Tibial nerve (tissue), 4 donors: ENCODE results near the gene DENND2D. TPM values are rescaled to one million over a fixed set of nuclear protein-coding genes. Genes with fewer than 3 reads are reported as not detected.

ENCODE experiments used
- DNase-seq, 2 donors: peaks; one replicate each; pipeline ENCODE4 v3.0.0-alpha.2; 2019; ENCODE audit warnings: low spot score in 2 of 2
- H3K27ac ChIP-seq, 4 donors: fragments of 200-600 bp; sonication (generic) in 3 of 4; one replicate each; pipeline ENCODE4 v1.5.1; 2017 to 2019; ENCODE audit warnings: mild to moderate bottlenecking in 1 of 4
- H3K27me3 ChIP-seq, 2 donors: fragments of 200-600 bp; sonication (generic) in 1 of 2; one replicate each; pipeline versions ENCODE4 v1.5.1 to v1.6.0; 2017 to 2019
- H3K36me3 ChIP-seq, 3 donors: fragments of 200-600 bp; sonication (generic); one replicate each; pipeline ENCODE4 v1.5.1; 2018 to 2019
- H3K4me1 ChIP-seq, 4 donors: fragments of 200-600 bp; sonication (generic) in 3 of 4; one replicate each; pipeline ENCODE4 v1.5.1; 2017 to 2019
- H3K4me3 ChIP-seq, 4 donors: fragments of 200-600 bp; sonication (generic) in 3 of 4; one replicate each; pipeline ENCODE4 v1.5.1; 2017 to 2019; ENCODE audit warnings: mild to moderate bottlenecking in 1 of 4, moderate library complexity in 1 of 4
- H3K9me3 ChIP-seq, 4 donors: fragments of 200-600 bp; sonication (generic) in 3 of 4; one replicate each; pipeline ENCODE4 v1.5.1; 2017 to 2019
- EP300 ChIP-seq, 2 donors: sonication (generic); formaldehyde crosslinking; IDR thresholded peaks; one replicate each; pipeline ENCODE4 v1.6.1; 2017; ENCODE audit warnings: antibody characterized with exemption in 2 of 2, mild to moderate bottlenecking in 1 of 2
- POLR2A ChIP-seq, 2 donors: fragments of 450-650 bp; IDR thresholded peaks; one replicate each; pipeline ENCODE4 v1.6.1; 2017; ENCODE audit warnings: antibody characterized with exemption in 2 of 2, mild to moderate bottlenecking in 2 of 2, moderate library complexity in 2 of 2
- WGBS, 2 donors: methylation state at CpG; one replicate each; pipeline ENCODE4 v1.1.5; 2018; 5-methylcytosine and 5-hydroxymethylcytosine counted together
- total RNA-seq, 4 donors: library from RNA; depleted of rRNA; stranded (reverse); fragments of >200 nt; gene quantifications; one replicate each; pipeline ENCODE4 v1.1.0, GENCODE V29; 2016
- TF ChIP-seq, protein P1 (sequence below), 5 experiments: fragments of 200-600 bp in 3 of 5; fragments of 450-650 bp in 2 of 5; sonication (generic) in 3 of 5; IDR thresholded peaks; one replicate each; pipeline ENCODE4 v1.5.1; 2016 to 2019; ENCODE audit warnings: antibody characterized with exemption in 5 of 5, mild to moderate bottlenecking in 3 of 5, moderate library complexity in 2 of 5

Gene DENND2D
- total RNA-seq, 4 donors from 2014 or later: 4.8 to 21.6 (median 8.2) TPM

DNA sequence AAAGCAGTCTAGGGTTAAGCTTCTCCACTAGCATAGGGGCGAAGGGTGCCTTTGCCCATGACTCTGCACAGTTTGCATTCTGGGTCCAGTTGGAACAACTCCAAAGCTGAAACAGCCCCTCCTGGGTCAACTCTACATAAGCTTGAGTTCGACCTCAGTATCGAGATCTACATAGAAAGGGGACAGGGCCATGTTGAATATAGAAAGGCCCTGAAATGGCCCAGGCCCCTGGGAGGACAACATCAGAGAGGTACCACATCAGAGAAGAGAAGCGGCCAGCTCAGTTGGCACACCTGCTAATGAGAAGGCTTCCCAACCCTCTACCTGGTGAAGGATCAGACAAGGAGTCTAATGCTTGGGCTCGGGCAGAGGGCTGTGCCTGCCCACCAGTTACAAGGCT lies 1.6 kb downstream of the DENND2D start:
- H3K4me3 ChIP-seq: peak overlapping the region in 2 of 4 donors; percentile 28 to 29
- 77 to 89% methylated on average over 5 of the region's 5 CpGs for WGBS, 2 donors

DNA sequence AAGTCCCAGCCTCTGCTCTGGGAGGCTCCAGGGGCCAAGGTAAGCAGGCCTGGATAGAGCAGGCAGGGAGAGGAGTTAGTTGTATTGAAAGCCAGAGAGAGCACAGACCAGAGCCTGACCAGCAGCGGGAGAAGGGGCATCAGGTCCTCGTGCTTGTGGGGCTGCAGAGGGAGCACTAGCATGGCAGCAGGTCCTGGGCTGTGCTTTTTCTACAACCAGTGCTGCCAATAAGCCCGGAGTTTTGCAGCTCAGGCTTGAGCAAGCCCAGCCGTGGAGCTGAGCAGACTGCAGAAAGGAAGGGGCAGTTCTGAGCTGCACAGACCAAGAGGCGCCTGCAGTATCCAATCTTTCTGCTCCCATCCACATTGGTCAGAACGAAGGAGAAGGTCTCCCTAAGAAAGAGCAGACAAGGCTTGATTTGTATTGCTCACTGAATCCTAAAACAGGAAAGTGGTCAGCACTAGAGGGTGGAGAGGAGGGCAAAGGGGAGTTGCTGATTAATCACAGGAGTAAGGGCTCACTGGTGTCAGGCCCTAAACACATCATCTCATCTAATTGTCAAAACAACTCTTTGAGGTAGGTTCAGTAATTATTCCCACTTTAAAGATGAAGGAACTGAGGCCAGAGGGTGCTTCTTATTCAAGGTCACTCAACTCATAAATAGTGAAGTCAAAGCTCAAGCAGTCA lies 2.7 kb downstream of the DENND2D start:
- no peaks in the 10 kb centered on the region for H3K27me3 ChIP-seq
- no peaks in the 10 kb centered on the region for H3K9me3 ChIP-seq
- no peaks in the 10 kb centered on the region for H3K36me3 ChIP-seq
- TF ChIP-seq, protein P1, sequence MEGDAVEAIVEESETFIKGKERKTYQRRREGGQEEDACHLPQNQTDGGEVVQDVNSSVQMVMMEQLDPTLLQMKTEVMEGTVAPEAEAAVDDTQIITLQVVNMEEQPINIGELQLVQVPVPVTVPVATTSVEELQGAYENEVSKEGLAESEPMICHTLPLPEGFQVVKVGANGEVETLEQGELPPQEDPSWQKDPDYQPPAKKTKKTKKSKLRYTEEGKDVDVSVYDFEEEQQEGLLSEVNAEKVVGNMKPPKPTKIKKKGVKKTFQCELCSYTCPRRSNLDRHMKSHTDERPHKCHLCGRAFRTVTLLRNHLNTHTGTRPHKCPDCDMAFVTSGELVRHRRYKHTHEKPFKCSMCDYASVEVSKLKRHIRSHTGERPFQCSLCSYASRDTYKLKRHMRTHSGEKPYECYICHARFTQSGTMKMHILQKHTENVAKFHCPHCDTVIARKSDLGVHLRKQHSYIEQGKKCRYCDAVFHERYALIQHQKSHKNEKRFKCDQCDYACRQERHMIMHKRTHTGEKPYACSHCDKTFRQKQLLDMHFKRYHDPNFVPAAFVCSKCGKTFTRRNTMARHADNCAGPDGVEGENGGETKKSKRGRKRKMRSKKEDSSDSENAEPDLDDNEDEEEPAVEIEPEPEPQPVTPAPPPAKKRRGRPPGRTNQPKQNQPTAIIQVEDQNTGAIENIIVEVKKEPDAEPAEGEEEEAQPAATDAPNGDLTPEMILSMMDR (IDR thresholded peaks at IDR 0.05): no peak
- TF ChIP-seq POLR2A (IDR thresholded peaks at IDR 0.05): no peak
- H3K4me3 ChIP-seq: peak overlapping the region in 2 of 4 donors; percentile 28 to 29
- no peak overlapping the region for H3K27ac ChIP-seq
- 71 to 78% methylated on average over 6 of the region's 6 CpGs for WGBS, 2 donors
- DNase-seq: no peak
- H3K4me1 ChIP-seq: peaks cover 0 to 44% (median 22%) of the 10 kb centered on the region in 4 donors

More for the DNA sequence above, 1.6 kb downstream of the DENND2D start:
- Histone ChIP-seq H3K9me3 (no peaks in the 10 kb centered on the region), H3K27me3 (no peaks in the 10 kb centered on the region), H3K4me1 (peaks cover 0 to 43% (median 23%) of the 10 kb centered on the region in 4 donors), H3K36me3 (no peaks in the 10 kb centered on the region), H3K27ac (peak overlapping the region in 1 of 4 donors; percentile 73)
- no peak for TF ChIP-seq EP300 (IDR thresholded peaks at IDR 0.05)
- TF ChIP-seq, protein P1 (IDR thresholded peaks at IDR 0.05): no peak
- no peak for TF ChIP-seq POLR2A (IDR thresholded peaks at IDR 0.05)
- no peak for DNase-seq

DNA sequence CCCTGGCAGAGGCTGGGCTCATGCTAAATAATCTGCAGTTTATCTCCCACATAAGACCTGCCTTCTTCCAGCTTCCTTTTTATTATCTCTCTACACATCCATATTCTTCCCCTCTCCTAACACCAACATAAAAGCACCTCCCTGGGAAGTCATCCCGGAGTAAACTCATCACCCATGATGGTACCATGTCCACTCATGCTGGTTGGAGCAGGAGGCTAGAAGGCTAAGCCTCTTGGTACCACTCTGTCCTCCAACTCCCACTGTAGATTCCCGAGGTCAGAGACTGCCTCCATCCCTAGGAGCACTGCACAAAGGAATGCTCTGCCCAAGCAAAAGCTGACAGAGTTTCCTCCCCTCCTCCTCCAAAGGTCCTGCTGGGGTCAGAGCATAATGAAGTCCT lies 4.2 kb downstream of the DENND2D start:
- Histone ChIP-seq H3K27me3 (no peaks in the 10 kb centered on the region), H3K36me3 (no peaks in the 10 kb centered on the region), H3K4me3 (no peak overlapping the region), H3K27ac (no peak overlapping the region), H3K9me3 (no peaks in the 10 kb centered on the region), H3K4me1 (peaks cover 0 to 50% (median 27%) of the 10 kb centered on the region in 4 donors)
- no peak for DNase-seq
- TF ChIP-seq EP300 (IDR thresholded peaks at IDR 0.05): no peak
- TF ChIP-seq POLR2A (IDR thresholded peaks at IDR 0.05): no peak
- TF ChIP-seq, protein P1 (IDR thresholded peaks at IDR 0.05): no peak
- 64 to 76% methylated on average over 2 of the region's 2 CpGs for WGBS, 2 donors

DNA sequence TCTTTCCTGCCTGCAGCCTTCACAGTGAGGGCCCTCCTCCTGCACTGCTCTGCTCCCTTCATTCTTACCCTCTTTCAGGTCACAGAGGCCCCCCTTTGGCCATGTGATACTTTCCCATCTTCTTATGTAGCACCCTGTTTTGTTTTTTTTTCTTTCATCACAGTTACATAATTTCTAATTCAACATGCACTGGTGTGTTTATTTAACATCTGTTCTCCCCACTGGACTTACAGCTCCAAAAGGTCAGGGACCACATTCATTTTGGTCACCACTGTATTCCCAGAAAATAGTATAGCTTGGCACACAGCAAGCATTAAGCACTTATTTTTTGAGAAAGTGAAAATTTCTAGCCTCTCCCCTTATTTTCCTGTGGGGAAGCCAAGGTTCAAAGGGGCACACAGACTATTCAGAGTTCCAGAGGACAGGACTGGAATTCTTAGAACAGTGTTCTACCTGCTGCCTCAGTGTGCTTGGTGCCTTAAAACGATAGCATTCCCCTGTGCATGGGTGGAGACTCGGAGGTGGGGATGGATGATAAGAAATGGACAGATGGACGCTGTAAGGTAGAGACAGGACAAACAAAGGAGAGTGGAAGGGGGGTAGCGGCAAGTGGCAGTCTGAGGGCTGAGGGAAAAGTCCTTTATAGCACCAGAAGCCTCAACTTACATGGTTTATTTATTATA lies 5.3 kb downstream of the DENND2D start:
- H3K27ac ChIP-seq: no peak overlapping the region
- H3K9me3 ChIP-seq: no peaks in the 10 kb centered on the region
- 61 to 73% methylated on average over 4 of the region's 4 CpGs for WGBS, 2 donors
- no peak for DNase-seq
- H3K4me1 ChIP-seq: peaks cover 0 to 49% (median 26%) of the 10 kb centered on the region in 4 donors
- no peak for TF ChIP-seq EP300 (IDR thresholded peaks at IDR 0.05)
- no peak for TF ChIP-seq POLR2A (IDR thresholded peaks at IDR 0.05)
- no peak overlapping the region for H3K4me3 ChIP-seq
- H3K27me3 ChIP-seq: no peaks in the 10 kb centered on the region
- H3K36me3 ChIP-seq: no peaks in the 10 kb centered on the region

DNA sequence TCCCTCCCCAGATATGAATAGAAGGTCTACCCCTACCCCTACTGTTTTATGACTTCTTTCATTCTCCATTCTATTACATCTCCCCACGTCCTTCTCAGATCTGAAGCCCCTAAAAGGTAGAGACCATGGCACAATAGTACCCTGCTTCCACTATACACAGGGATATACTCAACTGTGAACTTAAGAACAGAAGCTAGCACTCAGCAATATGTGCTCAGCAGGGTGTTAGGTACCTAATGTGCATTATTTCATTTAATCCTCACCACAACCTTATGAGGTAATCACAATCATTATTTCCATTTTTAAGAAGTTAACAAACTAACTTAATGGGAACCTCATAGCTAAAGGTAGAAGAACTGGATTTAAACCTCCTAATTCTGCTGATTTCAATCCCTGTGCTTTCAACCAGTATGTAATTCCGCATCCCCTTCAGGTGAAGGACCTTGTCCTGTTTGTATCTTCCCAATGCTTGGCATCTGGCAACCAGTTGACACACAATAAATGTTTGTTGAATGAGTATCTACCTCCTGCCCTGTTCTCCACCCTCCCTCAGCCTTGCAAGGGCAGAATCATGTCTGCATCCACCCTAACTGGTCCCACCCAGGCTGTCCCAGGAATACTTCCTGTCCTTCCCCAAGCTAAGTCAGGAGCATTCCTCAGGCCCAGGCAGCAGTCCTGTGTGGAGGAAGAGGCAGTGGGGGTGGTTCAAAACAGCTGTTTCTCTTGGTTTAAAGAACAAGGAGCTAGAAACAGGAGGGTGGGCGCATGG lies 6.5 kb downstream of the DENND2D start:
- H3K9me3 ChIP-seq: no peaks in the 10 kb centered on the region
- 91 to 95% methylated on average over 3 of the region's 3 CpGs for WGBS, 2 donors
- peaks cover 0 to 8% (median 0%) of the 10 kb centered on the region in 3 donors for H3K36me3 ChIP-seq
- peaks cover 0 to 49% (median 26%) of the 10 kb centered on the region in 4 donors for H3K4me1 ChIP-seq
- TF ChIP-seq EP300 (IDR thresholded peaks at IDR 0.05): no peak
- H3K27ac ChIP-seq: peak overlapping the region in 1 of 4 donors; percentile 66
- H3K4me3 ChIP-seq: no peak overlapping the region
- H3K27me3 ChIP-seq: no peaks in the 10 kb centered on the region
- no peak for DNase-seq
